ENCODE results near the gene SBK2. TPM values are rescaled to one million over a fixed set of nuclear protein-coding genes. Genes with fewer than 3 reads are reported as not detected.
"Not testable (repeated sequence)": the region's sequence is repeated elsewhere in the genome, so short reads cannot be mapped to it uniquely, and the experiment has no call there.

The SBK2 gene
- total and polyA plus RNA-seq, 9 of the 15 experiments (the other 6 are each of a cell fraction or from before 2014, with no cell fraction given): not detected

DNA sequence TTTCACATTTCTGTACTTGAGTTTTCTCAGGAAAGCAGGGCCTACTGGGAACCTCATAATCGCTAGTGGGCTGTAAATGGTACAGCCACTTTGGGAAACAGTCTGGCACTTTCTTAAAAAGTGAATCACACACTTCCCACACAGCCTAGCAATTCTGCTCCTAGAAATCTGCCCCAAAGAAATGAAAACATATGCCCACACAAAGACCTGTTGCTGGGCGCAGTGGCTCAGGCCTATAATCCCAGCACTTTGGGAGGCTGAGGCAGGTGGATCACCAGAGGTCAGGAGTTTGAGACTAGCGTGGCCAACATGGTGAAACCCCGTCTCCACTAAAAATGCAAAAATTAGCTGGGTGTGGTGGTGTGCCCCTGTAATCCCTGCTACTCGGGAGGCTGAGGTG, 32.5 kb upstream of the SBK2 start:
- H2AFZ ChIP-seq (ENCODE audit: low read depth, low read length); H3K4me2 ChIP-seq (ENCODE audit: insufficient read depth, low read length); BruUV-seq (replicated peaks); CTCF ChIA-PET (ENCODE audit: low intra/inter-chr PET ratio); H4K20me1 ChIP-seq (replicated peaks; ENCODE audit: control insufficient read depth, insufficient read depth, low read length); in situ Hi-C loops (cut with MboI); DNase-seq (ENCODE audit: extremely low read depth in 1 of 4, low spot score in 3 of 4); H3K27ac ChIP-seq (ENCODE audit: extremely low read depth, low read depth, low read length); FAIRE-seq; H3K79me2 ChIP-seq (ENCODE audit: control insufficient read depth, insufficient read depth, low read length); H3K4me1 ChIP-seq (replicated peaks in 1 of 2; ENCODE audit: control insufficient read depth in 2 of 2, insufficient read depth in 2 of 2, low read length in 2 of 2); ATAC-seq; intact Hi-C loops (cut with micrococcal nuclease); H3K36me3 ChIP-seq (ENCODE audit: control insufficient read depth, insufficient read depth, low read length); H3K9ac ChIP-seq (ENCODE audit: insufficient read depth in 1 of 2, low read depth in 2 of 2, low read length in 2 of 2); H3K4me3 ChIP-seq; H3K9me3 ChIP-seq (replicated peaks; ENCODE audit: control insufficient read depth, insufficient read depth, low read depth, low read length); H3K27me3 ChIP-seq (ENCODE audit: control insufficient read depth in 2 of 2, insufficient read depth in 2 of 2, low read length in 2 of 2); H3K9me1 ChIP-seq (ENCODE audit: control insufficient read depth, insufficient read depth, low read length): not testable (repeated sequence)
- 23% methylated on average over 5 of the region's 5 CpGs for WGBS (ENCODE audit: insufficient coverage, low coverage, missing lambda C conversion rate)
- POLR2A ChIA-PET: interaction anchor here (0.6 kb wide), 1 partner anchor 87 kb away, joined by 3 read pairs; no protein-coding TSS in a partner anchor

DNA sequence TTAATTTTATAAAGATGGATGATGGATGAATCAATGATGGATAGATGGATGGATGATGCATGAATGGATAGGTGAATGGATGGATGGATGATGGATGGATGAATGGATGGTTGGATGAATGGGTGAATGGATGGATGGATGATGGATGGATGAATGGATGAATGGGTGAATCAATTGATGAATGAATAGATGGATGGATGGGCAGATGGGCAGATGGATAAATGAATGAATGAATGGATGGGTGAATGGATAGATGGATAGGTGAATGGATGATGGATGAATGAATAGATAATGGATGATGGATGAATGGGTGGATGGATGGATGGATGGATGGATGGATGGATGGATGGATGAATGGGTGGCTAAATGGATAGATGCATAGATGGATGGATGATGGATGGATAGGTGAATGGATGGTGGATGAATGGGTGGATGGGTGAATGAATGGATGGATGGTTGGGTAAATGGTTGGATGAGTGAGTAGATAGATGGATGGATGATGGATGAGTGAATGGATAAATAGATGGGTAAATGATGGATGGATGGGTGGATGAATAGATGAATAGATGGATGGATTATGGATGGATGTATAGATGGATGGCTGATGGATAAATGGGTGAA, 30.9 kb upstream of the SBK2 start:
- H3K9me1 ChIP-seq (ENCODE audit: control insufficient read depth, insufficient read depth, low read length): no peaks in the 10 kb centered on the region
- ChIA-PET CTCF (ENCODE audit: low intra/inter-chr PET ratio) (no interaction called here), POLR2A (no interaction called here)
- H3K4me2 ChIP-seq (ENCODE audit: insufficient read depth, low read length): no peak overlapping the region
- no peaks in the 10 kb centered on the region for H4K20me1 ChIP-seq (replicated peaks; ENCODE audit: control insufficient read depth, insufficient read depth, low read length)
- H3K9ac ChIP-seq (ENCODE audit: insufficient read depth in 1 of 2, low read depth in 2 of 2, low read length in 2 of 2): no peak overlapping the region
- no peak for FAIRE-seq
- ATAC-seq: no peak
- TF ChIP-seq HDAC1 (IDR thresholded peaks at IDR 0.05): 0 out of 4 replicates have a peak, but pooled peaks of 1 of the 2 experiments have one; percentile 51
- peak in 1 of 2 experiments; percentile 18; a peak in 1 of 4 replicates for TF ChIP-seq KDM1A (IDR thresholded peaks at IDR 0.05)
- TF ChIP-seq FOXJ2 (tag; IDR thresholded peaks at IDR 0.05): no peak
- peak; percentile 79; the same call in 1 of the 2 replicates for TF ChIP-seq EHMT2 (IDR thresholded peaks at IDR 0.05)
- no peak for TF ChIP-seq ZNF253 (CRISPR knock-in tag; conservative IDR thresholded peaks at IDR 0.05)
- 0 out of 2 replicates have a peak, but pooled peaks have one; percentile 34 for TF ChIP-seq ELF4 (CRISPR knock-in tag; IDR thresholded peaks at IDR 0.05)
- H3K27ac ChIP-seq (ENCODE audit: extremely low read depth, low read depth, low read length): no peak overlapping the region
- H3K9me3 ChIP-seq (replicated peaks; ENCODE audit: control insufficient read depth, insufficient read depth, low read depth, low read length): no peaks in the 10 kb centered on the region
- H3K27me3 ChIP-seq (ENCODE audit: control insufficient read depth in 2 of 2, insufficient read depth in 2 of 2, low read length in 2 of 2): no peaks in the 10 kb centered on the region; a peak in 2 of 5 replicates
- no peaks in the 10 kb centered on the region for H3K36me3 ChIP-seq (ENCODE audit: control insufficient read depth, insufficient read depth, low read length)
- H2AFZ ChIP-seq (ENCODE audit: low read depth, low read length): no peak overlapping the region
- DNase-seq (ENCODE audit: extremely low read depth in 1 of 4, low spot score in 3 of 4): no peak
- in situ Hi-C loops (cut with MboI): no loop called here
- no peaks in the 10 kb centered on the region for H3K79me2 ChIP-seq (ENCODE audit: control insufficient read depth, insufficient read depth, low read length)
- H3K4me1 ChIP-seq (replicated peaks in 1 of 2; ENCODE audit: control insufficient read depth in 2 of 2, insufficient read depth in 2 of 2, low read length in 2 of 2): peaks cover 0 to 7% of the 10 kb centered on the region in 2 experiments; a peak in 3 of 5 replicates
- H3K4me3 ChIP-seq: no peak overlapping the region
- intact Hi-C loops (cut with micrococcal nuclease): no loop called here
- no TSS peak for BruUV-seq (replicated peaks)
